Colon (tissue), 2 donors: ENCODE results near the gene NDUFV2.
"Not testable (repeated sequence)": the region's sequence is repeated elsewhere in the genome, so short reads cannot be mapped to it uniquely, and the experiment has no call there.

Source experiments
- FAIRE-seq: peaks from 2 replicates; lab custom pipeline; 2012; peaks lifted over from hg19 to GRCh38; lab: Jason Lieb, UNC
- donor health status: control.
- donor health status: control.

NDUFV2 gene

GRCh38 chr18:9102508-9103375 is at the start of gene NDUFV2:
NDUFV2 (plus strand) TSS chr18:9102699; CDS start chr18:9102744, 45 bp downstream.
- FAIRE-seq: no peak

GRCh38 chr18:9053814-9054213 is 48.7 kb upstream of the NDUFV2 start:
- FAIRE-seq: no peak

- FAIRE-seq: no peak
These were observed 47.3 kb upstream of the NDUFV2 start for GRCh38 chr18:9055185-9055584.

GRCh38 chr18:9055626-9056025 is 46.9 kb upstream of the NDUFV2 start:
- no peak for FAIRE-seq

GRCh38 chr18:9057646-9058045 is 44.9 kb upstream of the NDUFV2 start:
- FAIRE-seq: no peak

- no peak for FAIRE-seq
These were observed 44.1 kb upstream of the NDUFV2 start for GRCh38 chr18:9058406-9058805.

GRCh38 chr18:9062418-9062751 is 40.1 kb upstream of the NDUFV2 start:
- no peak for FAIRE-seq

GRCh38 chr18:9065864-9066263 is 36.6 kb upstream of the NDUFV2 start:
- FAIRE-seq: no peak

GRCh38 chr18:9066358-9066757 is 36.1 kb upstream of the NDUFV2 start:
- no peak for FAIRE-seq

- no peak for FAIRE-seq
These were observed 35.6 kb upstream of the NDUFV2 start for GRCh38 chr18:9066817-9067306.

GRCh38 chr18:9067823-9068222 is 34.7 kb upstream of the NDUFV2 start:
- FAIRE-seq: no peak

GRCh38 chr18:9068346-9068745 is 34.2 kb upstream of the NDUFV2 start:
- FAIRE-seq: no peak

- no peak for FAIRE-seq
These were observed 32.9 kb upstream of the NDUFV2 start for GRCh38 chr18:9069601-9070000.

GRCh38 chr18:9070212-9070611 is 32.3 kb upstream of the NDUFV2 start:
- FAIRE-seq: no peak

GRCh38 chr18:9079818-9080528 is 22.5 kb upstream of the NDUFV2 start:
- FAIRE-seq: no peak

GRCh38 chr18:9081940-9082339 is 20.6 kb upstream of the NDUFV2 start:
- no peak for FAIRE-seq

- no peak for FAIRE-seq
These were observed 19.6 kb upstream of the NDUFV2 start for GRCh38 chr18:9082711-9083510.

GRCh38 chr18:9086015-9086414 is 16.5 kb upstream of the NDUFV2 start:
- no peak for FAIRE-seq

- no peak for FAIRE-seq
These were observed 15.9 kb upstream of the NDUFV2 start for GRCh38 chr18:9086624-9087023.

GRCh38 chr18:9087144-9087543 is 15.4 kb upstream of the NDUFV2 start:
- no peak for FAIRE-seq

GRCh38 chr18:9088252-9088651 is 14.2 kb upstream of the NDUFV2 start:
- no peak for FAIRE-seq

- FAIRE-seq: not testable (repeated sequence)
These were observed 13.8 kb upstream of the NDUFV2 start for GRCh38 chr18:9088727-9089126.

GRCh38 chr18:9090578-9090977 is 11.9 kb upstream of the NDUFV2 start:
- no peak for FAIRE-seq
